GM20431 (cell line): ENCODE measurements around the gene SERPINA10.
"Not testable (repeated sequence)": the region's sequence is repeated elsewhere in the genome, so short reads cannot be mapped to it uniquely, and the experiment has no call there.

ENCODE experiments used
- in situ Hi-C: fragments of 300-500 bp; cut with MseI, MboI; formaldehyde crosslinking; loops from one replicate; pipeline ENCODE4 v1.15.0; 2020; ENCODE audit warnings: low sequenced_read_pairs; ENCODE audit not compliant: unreplicated experiment

Gene SERPINA10

DNA sequence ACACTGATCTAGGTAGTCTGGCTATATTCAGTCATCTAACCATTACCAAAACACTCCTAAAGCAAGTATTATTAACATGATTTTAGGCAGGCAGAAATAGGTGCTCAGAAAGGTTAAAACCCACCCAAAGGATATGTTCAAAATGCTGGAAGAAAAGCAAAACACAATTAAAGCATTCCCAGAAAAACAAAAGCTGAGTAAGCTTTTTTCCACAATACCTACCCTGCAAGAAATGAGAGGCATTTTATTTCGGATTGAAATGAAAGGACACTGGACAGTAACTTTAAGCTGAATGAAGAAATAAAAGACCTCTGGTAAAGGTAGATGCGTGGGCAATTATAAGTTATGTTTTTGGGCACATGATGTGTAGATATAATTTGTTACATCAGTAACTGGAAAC is 21.8 kb upstream of the SERPINA10 start:
- in situ Hi-C loops, result no loop called here

DNA sequence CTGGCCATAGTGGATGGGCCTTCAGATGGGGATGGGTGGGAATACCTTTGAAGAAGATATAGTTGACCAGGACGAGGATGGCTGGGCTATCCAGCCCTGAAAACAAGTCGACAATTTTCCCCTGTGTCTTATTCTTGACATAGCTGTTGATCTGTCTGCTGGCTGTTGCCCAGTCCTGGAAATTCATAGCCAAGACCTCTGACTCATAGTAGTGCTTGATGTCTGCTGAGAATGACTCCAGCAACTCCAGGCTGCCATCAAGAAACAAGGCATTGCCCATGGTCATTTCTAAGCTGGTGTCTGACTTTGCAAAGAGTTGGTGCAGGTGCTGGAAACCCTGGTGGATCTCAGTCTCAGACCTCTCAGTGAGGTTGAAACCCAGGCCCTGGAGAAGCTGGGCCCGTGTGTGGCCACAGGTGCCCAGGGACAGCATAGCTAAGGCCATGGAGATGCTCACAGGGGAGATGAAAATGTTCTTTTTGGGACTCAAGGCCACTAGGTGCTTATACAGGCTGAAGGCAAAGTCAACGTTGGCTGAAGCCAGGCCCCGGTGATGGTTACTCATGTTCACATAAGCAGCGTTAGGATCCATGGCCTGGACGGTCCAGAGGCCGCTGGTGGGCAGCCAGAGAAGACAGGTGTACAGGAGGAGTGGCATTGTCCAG is 21.1 kb upstream of the SERPINA10 start:
- in situ Hi-C loops, result no loop called here

DNA sequence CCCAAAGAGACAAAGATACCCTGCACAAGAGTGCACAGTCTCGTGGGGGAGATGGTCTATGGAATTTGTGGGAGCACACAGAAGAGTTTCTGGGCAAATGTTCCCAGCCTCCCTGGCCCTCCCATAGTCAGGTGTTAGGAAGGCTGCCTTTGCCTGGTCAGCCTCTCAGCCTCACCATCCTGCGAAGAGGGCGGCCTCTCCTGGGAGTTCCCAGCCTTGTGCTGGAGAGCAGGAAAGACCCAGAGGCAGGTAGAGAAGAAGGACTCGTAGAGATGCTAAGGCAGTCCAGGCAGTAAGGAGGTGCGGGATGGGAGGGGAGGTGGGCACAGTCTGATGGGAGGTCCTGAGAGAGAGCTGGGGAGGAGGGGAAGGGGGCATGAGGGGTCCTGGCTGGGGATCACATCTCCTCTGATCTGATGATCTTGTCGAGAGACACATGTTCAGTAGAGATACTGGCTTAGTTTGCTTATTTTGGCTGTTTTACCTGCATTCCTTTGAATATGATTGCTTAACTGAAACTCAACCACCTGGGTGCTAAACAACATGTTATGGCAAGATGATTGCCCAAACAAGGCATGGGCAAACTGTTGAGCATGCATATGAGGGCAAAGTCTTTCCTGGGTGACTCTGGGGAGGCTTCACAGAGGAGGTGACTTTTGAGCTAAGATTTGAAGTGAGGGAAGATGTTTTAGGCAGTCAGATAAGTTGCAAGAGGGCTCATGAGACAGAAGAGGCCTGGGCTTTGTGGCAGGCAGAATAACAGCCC is 19.6 kb upstream of the SERPINA10 start:
- in situ Hi-C loops, result no loop called here

DNA sequence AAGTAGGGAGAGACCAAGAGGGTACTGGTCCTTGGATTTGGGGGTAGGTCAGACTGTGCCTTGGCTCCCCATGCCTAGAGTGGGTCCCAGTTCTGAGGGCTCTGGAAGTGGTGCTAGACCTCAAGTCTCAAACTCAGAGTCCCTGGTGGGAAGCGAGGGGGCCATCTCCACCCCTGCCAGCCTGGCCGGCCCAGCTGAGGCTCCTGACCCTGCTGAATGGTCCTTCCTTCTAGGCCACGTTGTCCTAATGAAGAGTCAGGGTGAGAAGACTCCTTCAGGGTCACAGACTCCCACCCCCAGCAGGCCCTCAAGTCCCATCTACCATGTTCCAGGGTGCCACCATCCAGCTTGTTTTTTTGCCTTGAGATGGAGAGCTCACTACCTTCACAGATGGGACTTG is 17.2 kb upstream of the SERPINA10 start:
- in situ Hi-C loops, result no loop called here

GRCh38 chr14:94309721-94310120 is 16.7 kb upstream of the SERPINA10 start:
- in situ Hi-C loops, result no loop called here

GRCh38 chr14:94307410-94307992 is 14.4 kb upstream of the SERPINA10 start:
- in situ Hi-C loops, result no loop called here

DNA sequence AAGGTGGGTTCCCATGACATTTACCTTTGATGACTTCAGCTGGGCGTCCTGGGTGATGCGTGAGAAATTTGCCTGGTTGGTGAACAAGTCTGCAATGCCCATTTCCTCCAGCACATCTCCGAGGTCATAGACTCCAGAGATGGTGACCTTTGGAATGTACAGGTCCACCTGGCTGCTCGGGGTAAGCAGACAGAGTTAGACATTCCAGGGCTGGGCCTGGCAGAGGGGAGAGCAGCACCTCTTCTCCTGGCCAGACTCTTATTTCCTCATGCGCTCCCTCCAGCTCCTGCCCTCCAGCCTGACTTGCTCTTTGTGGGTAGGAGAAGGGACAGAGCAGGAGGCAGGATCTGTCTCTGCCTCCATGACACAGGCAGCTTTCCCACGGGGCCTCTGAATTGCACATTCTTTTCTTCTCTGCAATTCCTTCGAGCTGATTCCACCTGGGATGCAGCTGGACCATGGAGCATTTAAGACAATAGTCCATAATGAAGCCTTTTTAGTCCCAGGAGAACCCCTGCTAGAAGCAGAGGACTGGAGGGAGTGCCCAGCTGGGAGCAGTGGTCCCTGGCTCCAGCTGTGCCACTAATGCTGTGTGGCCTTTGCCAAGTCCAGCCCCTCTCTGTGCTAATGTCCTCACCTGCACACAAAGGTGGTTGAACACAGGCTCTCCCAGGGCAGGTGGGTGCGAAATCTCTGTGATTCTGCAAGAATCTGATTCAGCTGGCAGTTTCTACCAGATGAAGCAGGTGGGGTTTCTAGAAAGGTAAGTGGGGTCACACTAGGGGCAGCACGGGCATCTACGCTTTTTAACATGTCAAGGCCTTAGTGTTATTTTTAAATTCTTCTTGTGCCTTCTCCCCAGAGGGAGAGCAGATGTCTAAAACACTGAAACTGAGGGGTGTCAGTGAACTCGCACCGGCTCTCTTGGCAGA is 13.2 kb upstream of the SERPINA10 start:
- in situ Hi-C loops, result no loop called here

- in situ Hi-C loops, result no loop called here
Measured at GRCh38 chr14:94305620-94306019, 12.6 kb upstream of the SERPINA10 start.

DNA sequence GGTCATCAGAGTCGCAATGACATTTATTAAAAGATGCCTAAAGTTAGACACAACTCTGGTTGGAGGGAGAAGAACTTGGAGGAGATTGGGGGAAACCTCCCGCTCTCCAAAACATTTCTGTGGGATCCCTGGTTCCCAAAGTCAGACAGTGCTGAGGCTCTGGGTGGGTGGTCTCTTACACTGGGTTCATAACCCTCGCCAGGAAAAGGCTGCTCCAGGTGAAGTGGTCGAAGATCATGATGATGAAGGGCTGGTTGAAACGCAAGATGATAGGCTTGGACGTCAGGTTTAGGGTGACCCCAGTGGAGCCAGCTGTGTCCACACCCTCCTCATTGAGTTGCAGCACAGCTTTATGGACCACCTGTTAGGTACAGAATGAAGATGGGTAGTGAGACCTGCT is 11.2 kb upstream of the SERPINA10 start:
- in situ Hi-C loops, result no loop called here

GRCh38 chr14:94303111-94303510 is 10.0 kb upstream of the SERPINA10 start:
- in situ Hi-C loops, result no loop called here

- in situ Hi-C loops, result no loop called here
Measured at GRCh38 chr14:94298130-94298529, 5.1 kb upstream of the SERPINA10 start.

DNA sequence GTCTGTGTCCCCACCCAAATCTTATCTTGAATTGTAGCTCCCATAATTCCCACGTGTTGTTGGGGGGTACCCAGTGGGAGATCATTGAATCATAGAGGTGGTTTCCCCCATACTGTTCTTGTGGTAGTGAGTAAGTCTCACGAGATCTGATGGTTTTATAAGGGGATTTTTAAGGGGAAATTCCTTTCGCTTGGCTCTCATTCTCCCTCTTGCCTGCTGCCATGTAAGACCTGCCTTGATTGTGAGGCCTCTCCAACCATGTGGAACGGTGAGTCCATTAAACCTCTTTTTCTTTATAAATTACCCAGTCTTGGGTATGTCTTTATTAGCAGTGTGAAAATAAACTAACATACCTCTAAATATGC is 3.1 kb upstream of the SERPINA10 start:
- in situ Hi-C loops, result not testable (repeated sequence)

DNA sequence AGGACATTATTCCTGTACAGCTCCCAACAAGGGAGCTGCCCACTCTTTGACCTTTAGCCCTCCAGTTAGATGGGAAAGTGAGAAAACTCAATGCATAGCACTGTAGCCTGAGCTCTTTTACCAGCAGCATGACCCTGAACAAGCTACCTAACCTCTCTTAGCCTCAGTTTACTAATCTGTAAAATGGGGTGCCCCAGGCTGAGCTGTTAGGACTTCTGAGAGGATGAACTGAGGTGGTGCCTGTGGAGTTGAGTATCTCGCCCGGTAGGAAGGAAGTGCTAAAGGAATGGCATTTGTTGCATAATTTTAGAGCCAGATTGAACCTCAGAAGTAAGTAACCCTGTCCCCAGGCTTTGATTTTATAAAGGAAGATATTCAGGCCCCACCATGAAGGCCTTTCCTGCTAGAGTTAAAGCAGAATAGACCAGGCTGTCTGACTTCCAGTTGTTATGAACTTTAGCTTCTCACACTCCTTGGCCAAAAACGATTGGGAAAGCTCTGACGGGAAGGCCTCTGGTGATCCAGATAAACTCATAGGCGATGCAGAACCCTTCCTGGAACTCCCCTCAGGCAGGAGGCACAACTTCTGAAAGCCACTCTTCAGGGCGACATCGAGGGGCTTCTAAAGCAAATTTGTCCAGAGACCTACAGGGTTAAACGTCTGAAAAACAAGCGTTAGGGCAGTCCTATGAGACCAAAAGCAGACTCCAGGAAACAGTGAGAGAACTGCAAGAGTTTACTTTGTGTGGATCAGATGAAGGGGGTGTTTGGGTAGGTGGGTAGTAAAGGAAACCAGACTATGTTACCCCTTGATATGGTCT is 2.5 kb upstream of the SERPINA10 start:
- in situ Hi-C loops, result no loop called here

DNA sequence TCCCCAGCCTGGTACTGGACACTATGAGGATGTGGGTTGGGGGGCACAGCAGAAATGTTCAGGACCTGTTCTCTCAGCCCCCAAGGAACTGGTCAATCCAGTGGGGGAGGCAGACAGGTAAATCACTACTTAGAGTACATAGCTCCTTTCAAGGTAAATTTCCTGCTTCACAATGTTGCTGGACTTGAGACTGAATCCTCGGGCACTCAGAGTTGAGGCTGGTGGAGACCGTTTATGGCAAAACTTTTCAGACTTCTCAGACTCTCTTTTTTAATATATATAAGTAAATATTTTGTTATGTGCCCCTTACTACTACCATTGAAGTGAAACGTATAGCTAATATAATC is 483 bp upstream of the SERPINA10 start:
- in situ Hi-C loops, result no loop called here

DNA sequence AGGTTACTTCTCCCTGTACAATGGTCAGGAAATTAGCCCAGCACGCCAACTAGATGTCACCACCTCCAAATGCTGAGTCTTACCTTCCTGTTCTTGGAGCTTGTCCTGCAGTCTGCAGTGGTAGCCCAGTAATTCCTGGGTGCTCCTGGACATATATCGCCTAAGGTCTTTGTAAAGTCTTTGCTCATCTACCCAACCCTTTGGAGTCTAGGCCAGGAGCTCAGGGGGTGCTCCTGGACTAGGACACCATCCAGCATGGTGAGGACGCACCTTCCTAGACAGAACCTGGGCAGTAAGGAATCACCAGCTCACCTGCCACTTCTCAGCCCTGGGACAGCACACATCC is 569 bp downstream of the SERPINA10 start:
- in situ Hi-C loops, result no loop called here

GRCh38 chr14:94291906-94292525 is 1.1 kb downstream of the SERPINA10 start:
- in situ Hi-C loops, result no loop called here

DNA sequence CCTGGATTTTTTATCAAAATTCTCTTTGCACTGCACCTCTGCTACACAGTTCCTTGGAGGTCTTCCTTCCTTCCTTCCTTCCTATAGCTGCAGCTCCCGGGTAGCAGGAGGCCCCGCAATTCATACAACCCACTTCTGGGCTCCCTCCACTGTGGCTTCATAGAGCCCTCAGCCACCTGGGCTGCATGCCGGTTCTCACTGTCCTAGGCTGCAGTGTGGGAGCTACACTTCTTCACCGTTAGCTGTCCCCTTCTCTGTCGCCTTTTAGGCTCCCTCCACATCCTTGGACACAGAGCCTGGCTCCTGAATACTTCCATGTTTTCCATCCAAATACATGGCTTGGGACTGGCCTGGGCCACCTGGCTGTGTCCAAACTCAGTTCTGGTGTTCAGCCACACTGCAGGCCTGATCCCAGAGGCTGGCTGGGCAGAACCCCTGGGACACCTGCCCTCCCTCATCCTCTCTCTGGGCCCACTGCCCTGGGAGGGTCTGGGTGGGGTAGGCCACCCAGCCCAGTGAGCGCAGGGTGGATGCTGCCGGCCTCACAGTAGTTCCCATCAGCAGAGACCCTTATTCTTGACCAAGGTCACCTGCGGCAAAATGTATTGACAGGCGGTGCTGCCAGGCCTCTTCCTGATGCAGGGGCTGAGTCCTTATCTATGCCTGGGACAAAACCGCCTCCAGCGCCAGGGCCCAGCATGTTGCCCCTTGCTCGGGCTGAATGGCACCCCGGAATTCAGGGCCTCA is 1.7 kb downstream of the SERPINA10 start:
- in situ Hi-C loops, result no loop called here

GRCh38 chr14:94290197-94290596 is 2.9 kb downstream of the SERPINA10 start:
- in situ Hi-C loops, result no loop called here
